Pulmonary artery endothelial cell (primary cell): Measurements from ENCODE around the gene MKRN1. TPM values are rescaled to one million over a fixed set of nuclear protein-coding genes. Genes with fewer than 3 reads are reported as not detected.
"Not testable (repeated sequence)": the region's sequence is repeated elsewhere in the genome, so short reads cannot be mapped to it uniquely, and the experiment has no call there.

Source experiments
- DNase-seq: peaks from one replicate; pipeline ENCODE4 v3.0.0-alpha.2; 2011; ENCODE audit warnings: low read depth, low spot score
- total RNA-seq: library from RNA; depleted of rRNA; stranded (reverse); fragments of >200 nt; gene quantifications from 2 replicates; pipeline ENCODE4 v1.2.3, GENCODE V29; 2014

Gene MKRN1
- total RNA-seq, 1 donor from 2014 or later = 49.5 TPM

- DNase-seq = no peak
Measured at GRCh38 chr7:140440593-140440992, 38.7 kb downstream of the MKRN1 start.

GRCh38 chr7:140439359-140439758 is 39.9 kb downstream of the MKRN1 start:
- DNase-seq = no peak

- no peak for DNase-seq
Measured at GRCh38 chr7:140435252-140435895, 43.9 kb downstream of the MKRN1 start.

GRCh38 chr7:140433396-140433795 is 45.9 kb downstream of the MKRN1 start:
- no peak for DNase-seq

- DNase-seq = no peak
Measured at GRCh38 chr7:140426130-140426529, 53.2 kb downstream of the MKRN1 start.

- DNase-seq = no peak
Measured at GRCh38 chr7:140425718-140426117, 53.6 kb downstream of the MKRN1 start.

GRCh38 chr7:140423501-140423900 is 55.8 kb downstream of the MKRN1 start:
- no peak for DNase-seq

GRCh38 chr7:140421521-140421920 is 57.8 kb downstream of the MKRN1 start:
- no peak for DNase-seq

- no peak for DNase-seq
Measured at GRCh38 chr7:140418653-140419052, 60.7 kb downstream of the MKRN1 start.

- not testable (repeated sequence) for DNase-seq
Measured at GRCh38 chr7:140418156-140418472, 61.2 kb downstream of the MKRN1 start.

GRCh38 chr7:140417456-140418155 is 61.7 kb downstream of the MKRN1 start:
- no peak for DNase-seq

GRCh38 chr7:140416560-140416959 is 62.7 kb downstream of the MKRN1 start:
- no peak for DNase-seq

GRCh38 chr7:140415816-140416215 is 63.5 kb downstream of the MKRN1 start:
- not testable (repeated sequence) for DNase-seq

GRCh38 chr7:140415361-140415760 is 63.9 kb downstream of the MKRN1 start:
- no peak for DNase-seq

- no peak for DNase-seq
Measured at GRCh38 chr7:140404565-140405065, 74.7 kb downstream of the MKRN1 start.

- DNase-seq = no peak
Measured at GRCh38 chr7:140403878-140404564, 75.3 kb downstream of the MKRN1 start, which contains the start of gene RAB19. Gene RAB19, plus strand, starts transcription at chr7:140404058. Its CDS starts 3,589 bp downstream, at chr7:140407647.

Other genes with a start within 250 kb of the MKRN1 start
- gene SLC37A3, start 81.0 kb downstream of the MKRN1 start, total RNA-seq = 44.9 and 50.9 TPM in 2 replicates
- 0.33 TPM in 1 of 2 replicates, not detected in the other for gene RAB19, start 75.4 kb downstream of the MKRN1 start, total RNA-seq
- gene DENND2A, start 161.3 kb upstream of the MKRN1 start, total RNA-seq = 0.04 and 0.07 TPM in 2 replicates
- gene ADCK2, start 193.4 kb upstream of the MKRN1 start, total RNA-seq = 21.2 and 32.5 TPM in 2 replicates
- gene NDUFB2, start 217.2 kb upstream of the MKRN1 start, total RNA-seq = 93.9 and 113 TPM in 2 replicates